CD4-positive, alpha-beta T cell treated with Interleukin-2 at 100 ng/mL for 4 hours (primary cell): ENCODE measurements around the gene ENOX1.
"Not testable (repeated sequence)": the region's sequence is repeated elsewhere in the genome, so short reads cannot be mapped to it uniquely, and the experiment has no call there.

Source experiments
- DNase-seq: peaks from one replicate; pipeline ENCODE4 v3.0.0-alpha.2; 2020; ENCODE audit warnings: low spot score

Gene ENOX1

GRCh38 chr13:43431841-43432240 is 354.9 kb downstream of the ENOX1 start:
- DNase-seq: no peak

GRCh38 chr13:43431290-43431716 is 355.5 kb downstream of the ENOX1 start:
- DNase-seq: no peak

GRCh38 chr13:43428545-43429296 is 358.1 kb downstream of the ENOX1 start:
- no peak for DNase-seq

- no peak for DNase-seq
Measured at GRCh38 chr13:43426355-43426754, 360.4 kb downstream of the ENOX1 start.

GRCh38 chr13:43425234-43425633 is 361.5 kb downstream of the ENOX1 start:
- DNase-seq: no peak

- DNase-seq: no peak
Measured at GRCh38 chr13:43424412-43424811, 362.4 kb downstream of the ENOX1 start.

GRCh38 chr13:43422116-43422515 is 364.7 kb downstream of the ENOX1 start:
- no peak for DNase-seq

- not testable (repeated sequence) for DNase-seq
Measured at GRCh38 chr13:43416842-43417241, 369.9 kb downstream of the ENOX1 start.

- not testable (repeated sequence) for DNase-seq
Measured at GRCh38 chr13:43416408-43416807, 370.4 kb downstream of the ENOX1 start.

- not testable (repeated sequence) for DNase-seq
Measured at GRCh38 chr13:43415903-43416391, 370.8 kb downstream of the ENOX1 start.

- no peak for DNase-seq
Measured at GRCh38 chr13:43414111-43414510, 372.7 kb downstream of the ENOX1 start.

- no peak for DNase-seq
Measured at GRCh38 chr13:43411741-43412140, 375.0 kb downstream of the ENOX1 start.

GRCh38 chr13:43411211-43411610 is 375.6 kb downstream of the ENOX1 start:
- DNase-seq: no peak

- DNase-seq: no peak
Measured at GRCh38 chr13:43408274-43408673, 378.5 kb downstream of the ENOX1 start.

- no peak for DNase-seq
Measured at GRCh38 chr13:43407023-43407581, 379.7 kb downstream of the ENOX1 start.

- no peak for DNase-seq
Measured at GRCh38 chr13:43405457-43405856, 381.3 kb downstream of the ENOX1 start.

- DNase-seq: no peak
Measured at GRCh38 chr13:43402380-43402779, 384.4 kb downstream of the ENOX1 start.

- no peak for DNase-seq
Measured at GRCh38 chr13:43401361-43401760, 385.4 kb downstream of the ENOX1 start.

GRCh38 chr13:43397111-43397510 is 389.7 kb downstream of the ENOX1 start:
- no peak for DNase-seq

GRCh38 chr13:43391036-43391435 is 395.7 kb downstream of the ENOX1 start:
- no peak for DNase-seq

- no peak for DNase-seq
Measured at GRCh38 chr13:43390619-43391018, 396.2 kb downstream of the ENOX1 start.

- no peak for DNase-seq
Measured at GRCh38 chr13:43389983-43390382, 396.8 kb downstream of the ENOX1 start.

GRCh38 chr13:43389573-43389972 is 397.2 kb downstream of the ENOX1 start:
- no peak for DNase-seq
